Stimulated activated CD4-positive, alpha-beta T cell treated with anti-CD3 and anti-CD28 coated beads, Interleukin-4, amount 100 ng/mL, for 4 hours (primary cell): ENCODE results near the gene CTBP2.

Experiments
- DNase-seq, 2 experiments: peaks; one replicate each; pipeline ENCODE4 v3.0.0-alpha.2; 2020

The CTBP2 gene

DNA sequence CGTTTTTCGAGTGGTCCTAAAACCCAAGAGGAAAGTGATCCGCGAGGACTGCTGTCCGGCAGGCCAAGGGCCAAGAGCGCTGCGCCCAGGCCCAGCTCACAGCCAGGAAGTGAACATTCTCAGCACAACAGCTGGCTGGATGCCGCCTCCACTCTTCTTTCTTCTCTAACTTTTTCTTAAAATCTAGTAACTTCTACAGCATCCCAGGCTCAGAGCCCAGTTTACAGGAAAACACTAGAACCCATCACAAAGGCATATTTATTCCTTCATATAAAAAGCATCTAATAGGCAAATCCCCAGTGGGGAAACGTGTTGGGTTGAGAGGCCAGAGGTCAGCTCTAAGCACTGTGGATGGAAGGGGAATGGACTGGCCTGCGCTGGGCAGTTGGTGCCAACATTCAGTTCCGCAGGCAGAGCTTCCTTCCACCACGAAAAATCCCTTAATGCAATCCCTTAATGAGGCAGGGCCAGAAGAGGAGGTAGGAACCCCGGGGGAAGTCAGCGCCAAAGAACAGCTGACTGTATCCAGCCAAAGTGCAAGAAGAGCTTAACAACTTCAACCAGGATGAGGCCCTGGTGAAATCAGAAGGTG, 143.7 kb downstream of the CTBP2 start:
- DNase-seq, result no peak

- DNase-seq, result no peak
Observed at GRCh38 chr10:125016123-125016522, 144.2 kb downstream of the CTBP2 start.

- no peak for DNase-seq
Observed at GRCh38 chr10:125015356-125015944, 144.9 kb downstream of the CTBP2 start.

DNA sequence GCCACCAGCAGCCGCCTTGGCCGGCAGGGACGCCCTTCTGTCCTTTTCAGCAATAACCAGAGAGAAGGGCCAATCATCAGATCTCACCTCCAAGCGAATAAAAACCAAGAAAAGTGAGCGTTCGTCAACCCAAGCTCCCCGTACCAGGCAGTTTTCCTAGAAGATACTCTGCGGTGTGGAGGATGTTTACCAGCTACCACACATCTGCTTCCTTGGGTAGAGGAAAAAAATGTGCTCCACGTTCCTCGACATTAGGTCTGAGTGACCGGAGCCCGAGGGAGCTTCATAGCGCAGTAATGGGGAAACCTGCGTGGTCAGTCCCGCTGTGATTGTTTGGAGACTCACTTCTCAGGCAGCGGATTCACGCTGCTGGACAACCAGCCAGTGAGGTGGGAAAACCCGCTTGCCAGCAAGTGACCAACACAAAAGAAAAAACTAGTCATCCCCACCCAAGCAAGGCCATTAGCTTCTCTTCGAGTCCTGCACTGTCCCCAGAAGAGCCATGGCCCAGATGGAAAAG, 145.5 kb downstream of the CTBP2 start:
- DNase-seq, result no peak

GRCh38 chr10:125014086-125014830, 146.1 kb downstream of the CTBP2 start:
- no peak for DNase-seq

- no peak for DNase-seq
Observed at GRCh38 chr10:125013529-125013872, 146.9 kb downstream of the CTBP2 start.

GRCh38 chr10:125012851-125013528, 147.4 kb downstream of the CTBP2 start:
- DNase-seq, result no peak

GRCh38 chr10:125011926-125012705, 148.2 kb downstream of the CTBP2 start:
- no peak for DNase-seq

GRCh38 chr10:125011171-125011925, 149.0 kb downstream of the CTBP2 start:
- DNase-seq, result no peak

GRCh38 chr10:125010362-125010761, 150.0 kb downstream of the CTBP2 start:
- DNase-seq, result no peak

GRCh38 chr10:125009661-125010161, 150.7 kb downstream of the CTBP2 start:
- no peak for DNase-seq

DNA sequence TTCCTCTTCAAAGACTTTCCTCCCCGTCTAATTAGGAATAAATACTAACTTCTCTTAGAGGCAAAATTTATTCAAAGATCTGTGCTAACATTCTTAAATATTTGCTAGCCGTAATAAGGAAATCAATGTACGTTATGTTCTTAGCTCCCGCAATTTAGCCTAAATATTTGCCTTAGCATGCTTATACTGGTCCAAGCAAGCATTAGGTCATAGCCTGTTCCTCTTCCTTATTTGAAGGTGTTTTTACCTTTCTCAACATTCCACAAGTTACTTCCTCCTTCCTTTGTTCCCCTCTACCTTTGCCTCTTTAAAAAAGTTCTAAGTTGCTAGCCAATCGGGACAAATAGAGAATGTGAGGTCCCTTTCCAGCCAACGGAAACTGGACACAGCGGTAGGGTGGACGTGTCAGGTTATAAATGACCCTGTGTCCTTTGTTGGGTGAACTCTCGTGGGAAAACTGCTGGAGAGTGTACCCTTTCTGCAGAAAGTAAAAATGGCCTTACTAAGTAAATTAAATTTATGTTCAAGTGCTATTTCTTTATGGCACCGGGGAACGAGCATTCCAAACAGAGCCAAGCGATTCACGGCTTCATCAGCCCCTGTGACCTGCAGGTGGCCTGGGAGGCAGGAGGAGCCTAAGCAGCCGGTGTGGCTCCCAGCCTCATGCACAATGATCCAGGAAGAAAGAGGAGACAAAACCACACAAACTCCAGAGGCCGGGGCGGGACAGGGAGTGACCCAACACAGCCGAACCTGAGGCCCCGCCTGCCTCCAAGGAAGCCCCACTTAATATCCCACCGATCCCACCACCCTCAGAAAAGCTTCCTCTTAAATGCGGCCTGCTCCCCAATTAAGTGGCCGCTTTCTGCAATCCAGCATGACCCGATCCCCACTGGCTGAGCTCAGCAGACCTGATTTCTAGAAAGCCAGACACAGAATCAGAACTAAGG, 151.4 kb downstream of the CTBP2 start:
- no peak for DNase-seq

GRCh38 chr10:125007436-125007835, 152.9 kb downstream of the CTBP2 start:
- no peak for DNase-seq

DNA sequence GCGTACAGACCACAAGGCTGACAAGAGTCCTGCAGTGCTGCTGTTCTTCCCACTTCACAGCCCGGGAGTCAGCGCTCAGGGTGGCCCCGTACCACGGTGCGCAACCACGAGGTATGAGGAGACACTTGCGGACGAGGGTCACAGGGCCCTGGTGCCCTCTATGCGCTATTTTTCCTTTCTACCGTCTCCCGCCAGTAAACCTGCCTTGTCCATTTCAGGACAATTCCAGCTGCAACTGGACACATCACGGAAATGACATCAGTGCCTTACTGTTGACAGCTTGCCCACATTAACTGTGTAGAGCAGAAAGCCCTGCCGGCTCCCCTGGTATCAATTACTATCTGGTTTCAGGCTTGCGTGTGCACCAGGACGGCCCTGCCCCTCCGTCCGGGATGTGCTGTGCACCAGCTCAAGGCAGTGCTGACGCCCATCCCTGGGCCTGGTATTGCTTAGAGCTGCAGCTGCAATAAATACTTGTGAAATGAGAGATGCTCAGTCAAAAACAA, 153.4 kb downstream of the CTBP2 start:
- no peak for DNase-seq

GRCh38 chr10:125006188-125006680, 154.1 kb downstream of the CTBP2 start:
- no peak for DNase-seq

DNA sequence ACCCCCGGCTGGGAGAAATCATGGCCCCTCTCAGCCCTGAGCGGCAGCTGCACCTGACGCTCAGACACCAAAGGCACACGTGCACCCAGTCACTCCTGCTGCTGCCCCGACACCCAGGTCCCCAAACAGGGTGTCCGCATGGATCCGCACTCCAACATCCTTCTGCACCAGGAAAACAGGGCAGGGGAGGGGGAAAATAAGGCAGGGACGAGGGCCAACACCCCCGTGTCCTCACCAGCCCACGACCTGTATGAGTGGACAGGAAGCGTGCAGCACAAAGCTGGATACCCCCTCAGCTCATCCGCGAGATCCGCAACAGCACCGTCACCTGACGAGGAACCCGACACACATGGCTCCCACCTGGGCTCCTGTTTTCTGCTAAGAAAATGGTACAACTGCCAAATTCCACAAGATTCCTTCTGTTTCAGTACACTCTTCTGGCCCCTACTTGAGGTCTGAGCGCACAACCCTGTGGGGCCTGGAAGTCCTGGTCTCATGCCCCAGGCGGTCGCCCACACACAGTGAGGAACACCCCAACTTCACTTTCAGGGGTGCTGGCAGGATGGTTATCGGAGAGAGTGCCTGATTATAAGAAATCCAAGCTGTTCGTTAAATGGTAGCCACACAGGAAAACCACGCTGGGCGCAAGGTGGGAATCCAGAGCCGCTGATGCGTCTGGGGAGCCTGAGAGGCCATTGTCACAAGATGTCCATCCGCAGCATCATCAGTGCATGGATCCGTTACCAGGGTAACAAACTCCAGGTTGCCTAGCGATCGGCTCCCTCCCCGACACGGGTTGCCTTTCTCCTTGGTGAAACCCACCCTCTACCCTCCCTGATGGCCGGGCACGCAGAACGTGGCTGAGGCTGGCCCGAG, 154.8 kb downstream of the CTBP2 start:
- no peak for DNase-seq

DNA sequence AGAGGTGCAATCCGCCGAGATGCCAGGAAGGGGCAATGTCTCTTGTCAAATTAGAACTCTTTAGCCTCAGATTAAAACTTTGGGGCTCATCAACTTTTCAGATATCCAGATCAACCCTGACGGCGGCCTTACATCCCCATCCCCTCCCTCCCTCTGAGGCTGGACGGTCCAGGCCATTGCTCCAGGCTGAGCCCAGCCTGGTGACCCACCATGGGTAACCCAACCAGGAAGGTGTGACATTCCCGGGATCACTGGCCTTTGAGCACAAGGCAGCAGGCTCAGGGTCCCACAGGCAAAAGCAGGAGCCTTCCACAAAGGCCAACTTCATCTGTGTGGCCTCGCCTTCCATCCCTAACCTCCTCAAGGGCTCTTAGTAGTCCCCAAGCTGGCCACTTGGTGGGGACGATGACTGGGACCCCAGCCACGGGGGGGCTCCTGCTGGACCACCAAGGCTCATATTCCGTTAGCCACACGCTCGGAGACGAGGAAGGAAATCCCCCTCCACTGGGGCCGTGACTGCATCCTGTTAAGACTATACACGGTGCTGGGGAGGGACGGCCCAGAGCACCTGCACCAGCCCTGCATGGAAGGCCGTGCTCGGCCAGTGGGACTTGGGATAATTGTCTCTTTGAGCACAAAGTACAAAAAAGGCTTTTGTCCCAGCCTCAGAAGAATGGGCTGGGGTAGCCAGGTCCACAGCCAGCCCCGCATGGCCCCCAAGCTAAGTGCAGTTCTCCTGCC, 155.6 kb downstream of the CTBP2 start:
- no peak for DNase-seq

- no peak for DNase-seq
Observed at GRCh38 chr10:125003901-125004467, 156.4 kb downstream of the CTBP2 start.
